Subcutaneous abdominal adipose tissue (tissue), 5 donors: ENCODE measurements around the gene DSEL.

Experiments
- H3K27ac ChIP-seq: one replicate; pipeline ENCODE4 v1.7.0; 2013; ENCODE audit warnings: low read depth, mild to moderate bottlenecking, inconsistent platforms, low read length, moderate library complexity
- H3K27me3 ChIP-seq, 5 donors: one replicate each; pipeline ENCODE4 v1.7.0; 2013; ENCODE audit warnings: low read length in 5 of 5, inconsistent platforms in 1 of 5; ENCODE audit not compliant: control insufficient read depth in 5 of 5, insufficient read depth in 4 of 5
- H3K36me3 ChIP-seq, 5 donors: one replicate each; pipeline ENCODE4 v1.7.0; 2013; ENCODE audit warnings: low read length in 5 of 5; ENCODE audit not compliant: control insufficient read depth in 5 of 5, insufficient read depth in 5 of 5
- H3K4me1 ChIP-seq, 5 donors: one replicate each; pipeline ENCODE4 v1.7.0; 2013; ENCODE audit warnings: low read length in 5 of 5, mild to moderate bottlenecking in 3 of 5, moderate library complexity in 1 of 5; ENCODE audit not compliant: control insufficient read depth in 5 of 5, insufficient read depth in 5 of 5
- H3K4me3 ChIP-seq, 5 donors: one replicate each; pipeline ENCODE4 v1.7.0; 2013; ENCODE audit warnings: low read length in 5 of 5, low read depth in 1 of 5
- H3K9ac ChIP-seq, 5 donors: one replicate each; pipeline ENCODE4 v1.7.0; 2013; ENCODE audit warnings: low read length in 5 of 5, mild to moderate bottlenecking in 4 of 5, moderate library complexity in 3 of 5
- H3K9me3 ChIP-seq, 5 donors: one replicate each; pipeline ENCODE4 v1.7.0; 2013; ENCODE audit warnings: low read length in 5 of 5; ENCODE audit not compliant: control insufficient read depth in 5 of 5
- donor health status: healthy.
- donor health status: healthy.
- donor health status: healthy.
- donor health status: healthy.
- donor health status: healthy.

Gene DSEL

GRCh38 chr18:67508146-67508545 lies 8.4 kb downstream of the DSEL start:
- Histone ChIP-seq H3K9ac (no peak overlapping the region), H3K4me1 (peaks cover 0 to 19% (median 0%) of the 10 kb centered on the region in 5 donors), H3K36me3 (peaks cover 0 to 8% (median 4%) of the 10 kb centered on the region in 5 donors), H3K27me3 (no peaks in the 10 kb centered on the region), H3K27ac (no peak overlapping the region), H3K9me3 (no peaks in the 10 kb centered on the region), H3K4me3 (no peak overlapping the region)

- no peak overlapping the region for H3K4me3 ChIP-seq
These were observed 11.8 kb downstream of the DSEL start for GRCh38 chr18:67504739-67505138.

GRCh38 chr18:67500522-67501205 lies 15.9 kb downstream of the DSEL start:
- H3K4me1 ChIP-seq, result no peaks in the 10 kb centered on the region
- H3K9me3 ChIP-seq, result peaks cover 0 to 5% (median 4%) of the 10 kb centered on the region in 5 donors
- H3K4me3 ChIP-seq, result no peak overlapping the region
- no peak overlapping the region for H3K27ac ChIP-seq
- H3K36me3 ChIP-seq, result peaks cover 0 to 3% (median 0%) of the 10 kb centered on the region in 5 donors
- no peaks in the 10 kb centered on the region for H3K27me3 ChIP-seq
- H3K9ac ChIP-seq, result no peak overlapping the region

More at GRCh38 chr18:67504739-67505138, 11.8 kb downstream of the DSEL start:
- H3K9me3 ChIP-seq, result no peaks in the 10 kb centered on the region
- H3K27ac ChIP-seq, result no peak overlapping the region
- H3K27me3 ChIP-seq, result no peaks in the 10 kb centered on the region
- peaks cover 0 to 3% (median 0%) of the 10 kb centered on the region in 5 donors for H3K36me3 ChIP-seq
- peaks cover 0 to under 1% (median 0%) of the 10 kb centered on the region in 5 donors for H3K4me1 ChIP-seq
- H3K9ac ChIP-seq, result no peak overlapping the region

DNA sequence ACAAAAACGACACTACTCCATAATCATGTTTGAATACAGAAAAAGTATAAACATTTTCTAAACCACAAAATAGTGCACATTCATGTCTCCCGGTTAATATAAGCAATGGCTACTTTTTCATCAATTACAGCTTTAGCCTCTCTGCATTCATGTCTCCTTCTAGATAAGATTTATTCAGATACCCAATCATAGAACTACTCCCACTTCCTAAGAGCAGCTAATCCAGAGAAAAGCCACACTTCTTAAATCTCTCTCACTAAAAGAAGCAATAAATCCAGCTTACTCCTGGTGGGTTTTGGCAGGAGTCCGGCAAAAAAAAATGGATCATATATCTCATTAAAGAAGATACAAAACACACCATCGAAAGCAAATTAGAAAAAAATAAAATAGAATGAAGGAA lies 20.1 kb downstream of the DSEL start:
- Histone ChIP-seq H3K9ac (no peak overlapping the region), H3K27ac (no peak overlapping the region), H3K36me3 (no peaks in the 10 kb centered on the region), H3K4me3 (no peak overlapping the region), H3K9me3 (peaks cover 0 to 5% (median 4%) of the 10 kb centered on the region in 5 donors), H3K27me3 (no peaks in the 10 kb centered on the region), H3K4me1 (peaks cover 0 to 3% (median 0%) of the 10 kb centered on the region in 5 donors)

GRCh38 chr18:67486534-67486933 lies 30.0 kb downstream of the DSEL start:
- H3K4me3 ChIP-seq, result no peak overlapping the region
- no peaks in the 10 kb centered on the region for H3K36me3 ChIP-seq
- H3K4me1 ChIP-seq, result peaks cover 0 to 28% (median 15%) of the 10 kb centered on the region in 5 donors
- no peaks in the 10 kb centered on the region for H3K9me3 ChIP-seq
- no peaks in the 10 kb centered on the region for H3K27me3 ChIP-seq
- no peak overlapping the region for H3K27ac ChIP-seq
- H3K9ac ChIP-seq, result no peak overlapping the region

- Histone ChIP-seq H3K27ac (no peak overlapping the region), H3K4me1 (peaks cover 0 to 23% (median 15%) of the 10 kb centered on the region in 5 donors), H3K4me3 (no peak overlapping the region), H3K27me3 (no peaks in the 10 kb centered on the region), H3K36me3 (peaks cover 0 to 2% (median 0%) of the 10 kb centered on the region in 5 donors), H3K9ac (no peak overlapping the region), H3K9me3 (no peaks in the 10 kb centered on the region)
These were observed 30.9 kb downstream of the DSEL start for GRCh38 chr18:67485655-67486054.

GRCh38 chr18:67484458-67484857 lies 32.1 kb downstream of the DSEL start:
- Histone ChIP-seq H3K9me3 (no peaks in the 10 kb centered on the region), H3K4me1 (peaks cover 0 to 20% (median 15%) of the 10 kb centered on the region in 5 donors), H3K36me3 (peaks cover 0 to 2% (median 0%) of the 10 kb centered on the region in 5 donors), H3K27me3 (no peaks in the 10 kb centered on the region), H3K9ac (no peak overlapping the region), H3K4me3 (no peak overlapping the region), H3K27ac (no peak overlapping the region)

- no peak overlapping the region for H3K27ac ChIP-seq
- H3K36me3 ChIP-seq, result peaks cover 0 to 2% (median 0%) of the 10 kb centered on the region in 5 donors
These were observed 32.6 kb downstream of the DSEL start for GRCh38 chr18:67483952-67484351.

DNA sequence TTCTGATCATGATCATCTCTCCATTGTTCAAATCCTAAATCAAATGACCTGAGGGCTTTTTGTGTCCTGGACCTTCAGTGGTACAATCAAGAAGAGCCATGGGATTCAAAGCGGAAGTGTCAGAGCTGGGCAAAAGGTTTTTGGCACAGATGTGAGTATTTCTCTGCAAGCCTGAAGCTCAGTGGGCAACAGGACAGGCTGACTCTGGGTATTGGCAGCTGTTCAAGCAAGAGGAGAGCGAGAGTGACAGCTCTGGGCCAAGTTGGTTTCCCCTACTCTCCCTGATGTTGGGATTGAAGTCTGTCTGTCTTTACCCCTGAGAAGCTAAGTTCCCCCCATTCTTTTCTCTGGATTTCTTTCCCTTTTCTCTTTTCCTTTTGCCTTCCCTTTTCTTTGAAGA lies 33.3 kb downstream of the DSEL start:
- H3K9ac ChIP-seq, result no peak overlapping the region
- no peak overlapping the region for H3K4me3 ChIP-seq
- H3K27ac ChIP-seq, result no peak overlapping the region
- peaks cover 0 to 20% (median 15%) of the 10 kb centered on the region in 5 donors for H3K4me1 ChIP-seq
- H3K9me3 ChIP-seq, result no peaks in the 10 kb centered on the region
- no peaks in the 10 kb centered on the region for H3K27me3 ChIP-seq
- peaks cover 0 to 2% (median 0%) of the 10 kb centered on the region in 5 donors for H3K36me3 ChIP-seq

More at GRCh38 chr18:67483952-67484351, 32.6 kb downstream of the DSEL start:
- Histone ChIP-seq H3K4me3 (no peak overlapping the region), H3K9ac (no peak overlapping the region), H3K9me3 (no peaks in the 10 kb centered on the region), H3K4me1 (peaks cover 0 to 20% (median 15%) of the 10 kb centered on the region in 5 donors), H3K27me3 (no peaks in the 10 kb centered on the region)

DNA sequence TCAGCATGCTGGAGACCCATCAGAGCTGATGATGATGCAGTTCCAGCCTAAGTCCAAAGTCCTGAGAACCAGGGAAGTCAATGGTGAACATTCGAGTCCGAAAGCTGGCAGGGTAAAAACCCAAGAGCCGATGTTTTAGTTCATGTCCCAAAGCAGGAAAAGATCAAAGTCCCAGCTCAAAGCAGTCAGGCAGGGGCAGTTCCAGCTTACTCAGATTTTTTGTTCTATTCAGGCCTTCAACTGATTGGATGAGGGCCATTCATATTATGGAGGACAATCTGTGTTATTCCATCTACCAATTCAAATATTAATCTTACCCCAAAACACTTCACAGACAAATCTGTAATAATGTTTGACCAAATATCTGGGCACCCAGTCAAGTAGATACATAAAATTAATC lies 38.3 kb downstream of the DSEL start:
- Histone ChIP-seq H3K27me3 (no peaks in the 10 kb centered on the region), H3K36me3 (peaks cover 0 to 2% (median 0%) of the 10 kb centered on the region in 5 donors), H3K4me1 (peaks cover 0 to 8% (median 4%) of the 10 kb centered on the region in 5 donors), H3K4me3 (no peak overlapping the region), H3K27ac (no peak overlapping the region), H3K9me3 (no peaks in the 10 kb centered on the region), H3K9ac (no peak overlapping the region)
